ENCODE results near the gene PRM1. TPM values are rescaled to one million over a fixed set of nuclear protein-coding genes. Genes with fewer than 3 reads are reported as not detected.

PRM1 gene
- total RNA-seq, 2 experiments from 2014 or later = not detected

DNA sequence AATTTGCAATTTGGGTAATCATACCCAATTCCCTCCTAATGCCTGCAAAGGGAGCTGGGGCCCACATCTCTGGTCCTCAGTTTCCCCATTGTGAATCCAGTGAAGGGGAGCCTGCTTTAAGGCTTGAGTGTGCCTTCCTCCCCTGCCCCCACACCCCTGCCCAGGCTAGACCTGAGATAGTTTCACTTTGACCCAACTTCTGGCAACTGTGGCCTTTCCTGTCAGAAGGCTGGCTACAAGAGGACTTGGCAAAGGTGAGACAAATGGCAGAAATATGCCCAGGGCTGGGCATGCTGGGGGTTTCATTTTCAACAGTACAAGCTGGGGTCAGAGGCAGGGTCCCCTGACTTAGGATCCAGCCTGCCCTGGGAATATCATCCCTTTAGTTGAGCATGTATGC is 35.1 kb downstream of the PRM1 start:
- no peak overlapping the region for H3K4me3 Mint-ChIP-seq
- H3K36me3 Mint-ChIP-seq = peaks cover 21% of the 10 kb centered on the region
- ATAC-seq (peak; percentile 50), DNase-seq (peak; percentile 80)
- peaks cover 48% of the 10 kb centered on the region for H3K4me1 Mint-ChIP-seq
- peak overlapping the region; percentile 77 for H3K27ac Mint-ChIP-seq
- CTCF ChIA-PET = interaction anchor here (0.6 to 1.8 kb wide), 10 partner anchors 8 to 367 kb away, joined by 3 to 8 read pairs (median 4); partner anchors contain the start of gene SOCS1
- H3K9me3 Mint-ChIP-seq (ENCODE audit: low read depth) = no peaks in the 10 kb centered on the region
- H3K27me3 Mint-ChIP-seq = no peaks in the 10 kb centered on the region

DNA sequence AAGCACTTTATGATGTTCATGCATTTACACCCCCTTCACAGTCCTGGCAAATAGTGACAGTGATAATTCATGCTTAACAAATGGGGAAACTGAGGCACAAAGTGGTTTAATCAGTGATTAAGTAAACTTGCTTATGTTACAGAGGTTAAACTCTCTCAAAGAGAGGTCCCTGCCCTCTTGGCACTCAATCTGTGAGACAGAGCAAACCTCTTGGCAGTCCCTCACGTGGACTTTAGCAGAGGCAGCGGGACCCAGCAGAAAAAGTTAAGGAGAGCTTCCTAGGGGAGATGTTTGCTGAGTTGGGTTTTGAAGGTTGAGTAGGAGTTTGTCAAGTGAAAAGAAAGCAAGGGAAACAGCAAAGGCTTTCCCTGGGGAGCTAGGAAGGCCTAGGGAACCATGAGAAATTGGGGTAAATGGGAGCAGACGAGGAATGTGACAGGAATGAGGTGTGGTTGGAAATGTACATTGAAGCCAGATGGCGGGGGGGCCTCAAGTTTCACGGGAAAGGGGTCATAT is 35.9 kb downstream of the PRM1 start:
- Mint-ChIP-seq H3K36me3 (peaks cover 16% of the 10 kb centered on the region), H3K4me3 (no peak overlapping the region)

DNA sequence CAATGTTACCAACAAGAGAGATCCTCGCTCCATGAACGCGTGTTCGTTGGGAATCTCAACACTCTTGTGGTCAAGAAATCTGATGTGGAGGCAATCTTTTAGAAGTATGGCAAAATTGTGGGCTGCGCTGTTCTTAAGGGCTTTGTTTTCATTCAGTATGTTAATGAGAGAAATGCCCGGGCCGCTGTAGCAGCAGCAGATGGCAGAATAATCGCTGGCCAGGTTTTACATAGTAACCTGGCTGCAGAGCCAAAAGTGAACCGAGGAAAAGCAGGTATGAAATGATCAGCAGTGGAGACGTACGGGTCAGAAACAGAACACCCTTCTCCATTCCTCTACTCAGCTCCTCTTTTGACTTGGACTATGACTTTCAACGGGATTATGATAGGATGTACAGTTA is 38.5 kb downstream of the PRM1 start:
- H3K9me3 Mint-ChIP-seq (ENCODE audit: low read depth) = no peaks in the 10 kb centered on the region
- no peak overlapping the region for H3K27ac Mint-ChIP-seq
- H3K4me3 Mint-ChIP-seq = no peak overlapping the region

More for the DNA sequence above, 35.9 kb downstream of the PRM1 start:
- no peak for DNase-seq
- peaks cover 44% of the 10 kb centered on the region for H3K4me1 Mint-ChIP-seq
- CTCF ChIA-PET = interaction anchor here (0.6 to 1.8 kb wide), 7 partner anchors 9 to 367 kb away, joined by 3 to 8 read pairs (median 5); partner anchors contain the start of gene SOCS1
- no peaks in the 10 kb centered on the region for H3K27me3 Mint-ChIP-seq
- no peak for ATAC-seq
- H3K27ac Mint-ChIP-seq = peak overlapping the region; percentile 39
- no peaks in the 10 kb centered on the region for H3K9me3 Mint-ChIP-seq (ENCODE audit: low read depth)

DNA sequence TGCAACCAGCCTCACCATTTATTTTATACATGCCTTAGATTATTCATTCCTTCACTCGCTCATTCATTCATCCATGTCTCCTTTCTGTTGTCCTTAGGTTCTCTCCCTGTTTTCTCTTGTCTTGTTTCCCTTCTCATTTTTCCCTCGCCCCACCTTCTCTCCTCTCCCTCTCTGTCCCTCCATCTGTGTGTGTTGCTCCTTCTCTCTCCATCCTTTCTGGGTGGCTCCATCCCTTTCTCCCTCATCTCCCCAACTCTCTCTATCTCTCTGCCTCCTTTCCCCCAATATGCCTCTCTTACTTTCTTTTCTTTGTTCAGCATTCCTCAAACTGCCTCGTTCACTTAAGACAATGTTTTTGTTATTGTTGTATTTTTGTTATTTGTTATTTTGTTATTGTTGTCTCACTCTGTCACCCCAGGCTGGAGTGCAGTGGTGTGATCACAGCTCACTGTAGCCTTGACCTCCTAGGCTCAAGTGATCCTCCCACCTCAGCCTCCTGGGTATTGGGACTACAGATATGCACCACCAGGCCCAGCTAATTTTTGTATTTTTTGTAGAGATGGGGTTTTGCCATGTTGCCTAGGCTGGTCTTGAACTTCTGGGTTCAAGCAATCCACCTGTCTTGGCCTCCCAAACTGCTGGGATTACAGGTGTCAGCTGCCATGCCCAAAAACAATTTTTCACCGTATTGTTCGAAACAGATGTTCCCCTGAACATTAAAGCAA is 39.5 kb downstream of the PRM1 start:
- CTCF ChIA-PET = interaction anchor here (1.1 to 2.0 kb wide), 7 partner anchors 8 to 258 kb away, joined by 3 to 12 read pairs (median 4); partner anchors contain the start of gene SOCS1
- no peak overlapping the region for H3K4me3 Mint-ChIP-seq
- H3K27ac Mint-ChIP-seq = no peak overlapping the region
- no peak for ATAC-seq
- H3K4me1 Mint-ChIP-seq = peaks cover 30% of the 10 kb centered on the region
- H3K9me3 Mint-ChIP-seq (ENCODE audit: low read depth) = no peaks in the 10 kb centered on the region
- no peak for DNase-seq
- H3K36me3 Mint-ChIP-seq = no peaks in the 10 kb centered on the region
- H3K27me3 Mint-ChIP-seq = no peaks in the 10 kb centered on the region

More for the DNA sequence above, 38.5 kb downstream of the PRM1 start:
- peaks cover 2% of the 10 kb centered on the region for H3K36me3 Mint-ChIP-seq
- CTCF ChIA-PET = interaction anchor here (1.3 kb wide), 1 partner anchor 9 kb away, joined by 4 read pairs; no protein-coding TSS in a partner anchor
- ATAC-seq (no peak), DNase-seq (no peak)
- H3K4me1 Mint-ChIP-seq = peaks cover 33% of the 10 kb centered on the region
- no peaks in the 10 kb centered on the region for H3K27me3 Mint-ChIP-seq

DNA sequence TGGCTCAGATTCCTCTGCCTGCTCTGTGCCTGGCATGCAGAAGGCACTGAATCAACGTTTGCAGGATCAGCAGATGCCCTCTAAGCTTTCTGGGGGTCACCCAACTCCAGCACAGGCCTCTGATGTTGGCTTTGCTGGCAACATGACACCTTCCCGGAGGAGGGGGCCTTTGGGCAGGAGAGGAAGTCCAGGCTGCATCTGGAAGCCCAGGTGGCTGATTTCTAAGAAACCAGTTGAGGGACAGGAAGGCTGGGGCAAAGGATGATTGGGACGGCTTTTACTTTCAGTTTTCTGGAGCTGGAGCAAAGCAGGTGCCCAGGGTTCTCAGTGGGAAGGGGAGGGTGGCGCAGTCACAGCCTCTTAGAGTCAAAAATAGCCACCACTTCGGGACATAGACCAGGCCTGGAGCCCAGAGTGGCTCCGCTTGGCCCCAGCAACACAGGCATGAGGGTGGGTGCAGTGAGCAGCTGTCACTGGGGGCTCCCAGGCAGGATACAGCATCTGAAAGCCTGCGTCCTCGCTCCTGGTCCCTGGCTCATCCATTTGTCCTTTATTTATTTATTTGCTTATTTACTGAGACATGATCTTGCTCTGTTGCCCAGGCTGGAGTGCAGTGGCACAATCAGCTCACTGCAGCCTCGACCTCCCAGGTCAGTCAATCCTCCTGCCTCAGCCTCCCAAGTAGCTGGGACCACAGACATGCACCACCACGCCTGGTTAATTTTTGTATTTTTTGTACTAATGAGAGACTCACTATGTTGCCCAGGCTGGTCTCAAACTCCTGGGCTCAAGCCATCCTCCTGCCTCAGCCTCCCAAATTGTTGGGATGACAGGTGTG is 40.3 kb downstream of the PRM1 start:
- Mint-ChIP-seq H3K4me3 (peak overlapping the region; percentile 11), H3K4me1 (peaks cover 26% of the 10 kb centered on the region), H3K36me3 (no peaks in the 10 kb centered on the region), H3K27me3 (no peaks in the 10 kb centered on the region), H3K9me3 (ENCODE audit: low read depth) (no peaks in the 10 kb centered on the region), H3K27ac (no peak overlapping the region)
- CTCF ChIA-PET = interaction anchor here (1.1 to 2.0 kb wide), 7 partner anchors 8 to 257 kb away, joined by 3 to 12 read pairs (median 4); partner anchors contain the start of gene SOCS1
- peak; percentile 59 for DNase-seq
- ATAC-seq = peak; percentile 60

DNA sequence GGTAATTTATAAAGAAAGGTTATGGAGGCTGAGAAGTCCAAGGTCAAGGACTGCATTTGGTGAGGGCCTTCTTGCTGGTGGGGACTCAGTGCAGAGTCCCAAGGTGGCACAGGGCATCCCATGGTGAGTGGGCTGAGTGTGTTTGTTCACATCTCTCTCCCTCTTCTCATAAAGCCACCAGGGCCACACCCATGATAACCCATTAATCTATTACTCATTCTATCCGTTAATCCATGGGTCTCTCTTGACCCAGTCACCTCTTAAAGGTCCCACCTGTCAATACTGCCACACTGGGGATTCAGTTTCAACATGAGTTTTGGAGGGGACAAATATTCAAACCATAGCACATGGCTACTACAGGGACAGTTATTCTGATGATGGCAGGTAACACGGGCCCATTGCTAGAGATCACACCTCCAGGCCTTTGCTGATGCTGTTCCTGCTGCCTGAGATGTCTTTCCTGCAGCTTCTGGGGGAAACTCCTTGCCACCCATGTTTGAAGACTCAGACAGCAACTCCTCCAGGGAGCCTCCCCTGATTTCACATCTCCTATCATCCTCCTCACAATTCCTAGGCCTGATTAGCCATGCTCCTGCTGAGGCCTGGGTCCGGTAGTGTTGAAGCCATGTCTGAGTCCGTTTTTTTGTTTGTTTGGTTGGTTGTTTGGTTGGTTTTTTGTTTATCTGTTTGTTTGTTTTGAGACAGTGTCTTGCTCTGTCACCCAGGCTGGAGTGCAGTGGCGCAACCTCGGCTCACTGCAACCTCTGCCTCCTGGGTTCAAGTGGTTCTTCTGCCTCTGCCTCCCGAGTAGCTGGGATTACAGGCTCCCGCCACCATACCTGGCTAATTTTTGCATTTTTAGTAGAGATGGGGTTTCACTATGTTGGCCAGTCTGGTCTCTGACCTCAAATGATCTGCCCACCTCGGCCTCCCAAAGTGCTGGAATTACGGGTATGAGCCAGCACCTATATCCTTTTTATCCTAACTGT is 41.2 kb downstream of the PRM1 start:
- CTCF ChIA-PET = interaction anchor here (0.6 to 2.0 kb wide), 5 partner anchors 12 to 138 kb away, joined by 3 to 12 read pairs (median 4); partner anchors contain the start of gene SOCS1
- no peak for ATAC-seq
- no peak overlapping the region for H3K27ac Mint-ChIP-seq

DNA sequence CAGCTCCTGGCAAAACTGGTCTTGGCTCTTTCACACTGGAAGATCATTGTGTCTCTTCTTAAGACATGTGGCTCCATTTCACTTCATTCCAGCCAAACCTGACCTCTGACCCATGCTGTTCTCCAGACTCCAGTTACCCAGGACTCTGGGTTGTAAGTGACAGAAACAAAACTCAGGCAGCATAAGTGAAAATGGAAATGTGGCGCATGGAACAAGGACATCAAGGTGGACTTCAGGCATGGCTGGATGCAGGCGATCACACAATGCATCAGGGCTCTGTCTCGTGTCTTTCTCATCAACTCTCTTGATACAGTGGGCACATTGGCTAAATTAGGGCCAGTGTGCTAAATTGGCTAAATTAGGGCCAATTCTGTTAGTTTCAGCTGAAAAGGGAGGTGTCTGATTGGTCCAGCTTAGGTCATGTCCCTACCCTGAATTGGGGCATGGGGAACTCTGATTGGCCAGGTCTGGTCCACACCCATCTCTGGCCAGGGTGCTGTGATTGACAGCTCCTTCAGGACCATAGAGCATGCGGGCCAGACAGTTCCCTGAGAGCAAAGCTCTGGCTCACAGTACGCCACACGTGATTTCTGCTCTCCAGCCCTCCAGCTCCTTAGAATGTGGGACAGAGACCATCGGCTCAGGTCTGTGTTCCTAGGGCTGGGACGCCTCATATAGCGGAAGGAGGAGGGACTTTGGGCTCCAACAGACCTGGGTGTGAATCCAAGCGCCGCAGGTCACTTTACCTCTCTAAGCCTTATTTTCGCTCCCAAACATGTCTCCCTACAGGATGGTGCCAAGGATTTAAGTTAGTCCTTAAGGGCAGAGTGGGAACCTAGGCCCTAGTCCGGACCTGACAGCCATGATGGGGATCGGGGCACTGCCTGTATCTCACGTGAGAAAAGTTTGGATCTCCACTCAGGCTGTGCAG is 42.6 kb downstream of the PRM1 start:
- ATAC-seq (no peak), DNase-seq (no peak)
- H3K27me3 Mint-ChIP-seq = no peaks in the 10 kb centered on the region
- H3K4me1 Mint-ChIP-seq = peaks cover 38% of the 10 kb centered on the region
- no peaks in the 10 kb centered on the region for H3K36me3 Mint-ChIP-seq
- H3K9me3 Mint-ChIP-seq (ENCODE audit: low read depth) = no peaks in the 10 kb centered on the region
- CTCF ChIA-PET = interaction anchor here (0.8 to 1.7 kb wide), 4 partner anchors 8 to 118 kb away, joined by 3 to 4 read pairs (median 3); no protein-coding TSS in a partner anchor
- H3K4me3 Mint-ChIP-seq = no peak overlapping the region
- H3K27ac Mint-ChIP-seq = peak overlapping the region; percentile 31

More for the DNA sequence above, 41.2 kb downstream of the PRM1 start:
- Mint-ChIP-seq H3K4me1 (peaks cover 26% of the 10 kb centered on the region), H3K4me3 (no peak overlapping the region), H3K36me3 (no peaks in the 10 kb centered on the region), H3K27me3 (no peaks in the 10 kb centered on the region), H3K9me3 (ENCODE audit: low read depth) (no peaks in the 10 kb centered on the region)
- no peak for DNase-seq

DNA sequence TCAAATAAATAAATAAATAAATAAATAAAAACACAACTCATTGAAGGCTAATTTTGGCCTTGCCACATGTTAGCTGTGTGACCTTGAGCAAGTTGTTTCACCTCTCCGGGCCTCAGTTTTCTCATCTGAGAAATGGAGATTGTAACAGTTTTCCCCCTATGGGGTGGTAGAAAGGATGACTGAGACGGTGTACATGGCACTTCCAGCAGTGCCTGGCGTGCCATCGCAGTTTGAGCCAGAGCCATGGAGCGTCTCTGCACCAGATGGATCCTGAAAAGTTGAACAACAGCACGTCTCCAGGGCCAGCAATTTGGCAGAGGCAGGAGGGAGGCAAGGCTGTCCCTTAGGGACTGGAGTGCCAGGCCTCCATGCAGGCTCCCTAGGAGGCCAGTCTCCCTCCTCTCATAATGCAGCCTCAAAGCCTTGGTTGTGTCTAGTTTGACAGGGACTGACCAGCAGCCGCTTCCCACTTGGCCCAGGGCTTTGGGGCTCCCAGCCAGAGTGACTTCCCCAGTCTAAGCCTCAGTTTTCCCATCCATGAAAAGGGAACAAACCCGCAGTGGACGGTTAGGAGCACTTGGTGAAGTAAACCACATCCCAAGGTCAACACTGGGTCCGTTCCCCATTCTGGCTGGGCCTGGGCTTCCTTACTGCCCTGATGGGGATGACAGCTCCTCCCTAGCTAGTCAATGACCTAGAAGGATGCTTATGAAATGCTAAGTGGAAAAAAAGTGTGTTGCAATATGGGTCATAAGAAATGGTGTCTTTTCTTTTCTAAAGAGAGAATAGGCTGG is 44.5 kb downstream of the PRM1 start:
- DNase-seq = no peak
- no peaks in the 10 kb centered on the region for H3K36me3 Mint-ChIP-seq
- no peak for ATAC-seq
- peaks cover 54% of the 10 kb centered on the region for H3K4me1 Mint-ChIP-seq
- CTCF ChIA-PET = interaction anchor here (0.7 to 4.7 kb wide), 7 partner anchors 9 to 75 kb away, joined by 3 to 30 read pairs (median 4); partner anchors contain the start of gene SOCS1
- no peaks in the 10 kb centered on the region for H3K9me3 Mint-ChIP-seq (ENCODE audit: low read depth)
- no peaks in the 10 kb centered on the region for H3K27me3 Mint-ChIP-seq
- H3K27ac Mint-ChIP-seq = peak overlapping the region; percentile 47
- no peak overlapping the region for H3K4me3 Mint-ChIP-seq

DNA sequence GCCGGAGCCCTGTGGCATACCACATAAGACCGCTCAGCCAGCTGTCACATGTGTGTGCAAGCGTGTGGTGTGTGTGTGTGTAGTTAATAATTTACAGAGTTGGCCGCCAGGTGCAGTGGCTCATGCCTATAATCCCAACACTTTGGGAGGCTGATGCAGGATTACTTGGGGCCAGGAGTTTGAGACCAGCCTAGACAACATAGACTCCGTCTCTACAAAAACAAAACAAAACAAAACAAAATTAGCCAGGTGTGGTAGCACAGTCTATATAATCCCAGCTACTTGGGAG is 45.5 kb downstream of the PRM1 start:
- no peak overlapping the region for H3K4me3 Mint-ChIP-seq
- no peaks in the 10 kb centered on the region for H3K36me3 Mint-ChIP-seq
- no peak for ATAC-seq
- peaks cover 63% of the 10 kb centered on the region for H3K4me1 Mint-ChIP-seq
- peak overlapping the region; percentile 82 for H3K27ac Mint-ChIP-seq
- CTCF ChIA-PET = interaction anchor here (0.7 to 4.7 kb wide), 6 partner anchors 10 to 135 kb away, joined by 3 to 30 read pairs (median 4); partner anchors contain the start of gene SOCS1
- no peaks in the 10 kb centered on the region for H3K9me3 Mint-ChIP-seq (ENCODE audit: low read depth)
- no peak for DNase-seq
- no peaks in the 10 kb centered on the region for H3K27me3 Mint-ChIP-seq

DNA sequence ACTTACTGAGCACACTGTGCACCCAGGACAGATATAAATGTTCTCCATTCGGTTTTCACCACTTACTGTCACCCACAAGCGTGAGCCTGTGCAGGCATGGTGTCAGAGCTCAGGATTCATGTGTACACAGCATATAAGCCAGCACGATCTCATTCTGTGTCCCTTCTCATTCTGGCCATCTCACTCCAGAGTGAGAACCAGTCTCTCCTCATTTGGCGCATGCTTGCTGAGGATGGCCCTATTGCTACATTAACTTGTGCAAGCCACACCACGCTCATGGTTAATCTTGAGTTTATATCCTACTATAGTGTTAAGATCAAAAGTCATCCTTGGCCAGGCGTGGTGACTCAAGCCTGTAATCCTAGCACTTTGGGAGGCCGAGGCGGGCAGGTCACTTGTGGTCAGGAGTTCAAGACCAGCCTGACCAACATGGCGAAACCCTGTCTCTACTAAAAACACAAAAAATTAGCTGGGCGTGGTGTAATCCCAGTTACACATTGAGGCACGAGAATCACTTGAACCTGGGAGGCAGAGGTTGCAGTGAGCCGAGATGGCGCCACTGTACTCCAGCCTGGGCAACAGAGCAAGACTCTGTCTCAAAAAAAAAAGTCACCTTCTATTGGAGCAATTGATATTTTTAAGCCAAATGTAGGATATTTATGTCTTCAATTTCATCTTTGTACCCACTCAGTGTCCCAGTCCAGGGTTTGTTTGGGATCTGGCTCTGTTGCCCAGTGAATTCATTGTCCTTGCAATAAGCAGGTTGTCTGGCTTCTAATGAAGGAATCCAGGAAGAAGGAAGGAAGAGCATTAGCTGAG is 46.0 kb downstream of the PRM1 start:
- peaks cover 64% of the 10 kb centered on the region for H3K4me1 Mint-ChIP-seq
- CTCF ChIA-PET = interaction anchor here (1.0 to 4.7 kb wide), 9 partner anchors 10 to 476 kb away, joined by 3 to 30 read pairs (median 4); partner anchors contain the start of gene SOCS1
- no peak for ATAC-seq

More for the DNA sequence above, 46.0 kb downstream of the PRM1 start:
- peak overlapping the region; percentile 82 for H3K27ac Mint-ChIP-seq
- peak; percentile 53 for DNase-seq
- H3K9me3 Mint-ChIP-seq (ENCODE audit: low read depth) = no peaks in the 10 kb centered on the region
- no peaks in the 10 kb centered on the region for H3K27me3 Mint-ChIP-seq
- peak overlapping the region; percentile 1 for H3K4me3 Mint-ChIP-seq
- H3K36me3 Mint-ChIP-seq = no peaks in the 10 kb centered on the region

Measured in activated CD8-positive, alpha-beta memory T cell treated with anti-CD3 and anti-CD28 coated beads, Interleukin-2, amount 10 ng/mL, durations not matched to agents 7 days and 5 days (primary cell).